HG02973 (cell line): Measurements from ENCODE around the gene INSIG2.
A peak's percentile ranks its signal among the peaks of the same experiment; 100 is the strongest.

Experiments
- ATAC-seq: cut with Tn5 transposase; IDR thresholded peaks from one replicate; pipeline ENCODE4 v1.9.1; 2021; ENCODE audit warnings: moderate library complexity; ENCODE audit not compliant: unreplicated experiment

INSIG2 gene

GRCh38 chr2:118097657-118098056, 9.4 kb downstream of the INSIG2 start:
- no peak for ATAC-seq

GRCh38 chr2:118098307-118099030, 10.2 kb downstream of the INSIG2 start:
- no peak for ATAC-seq

GRCh38 chr2:118102433-118103082, 14.3 kb downstream of the INSIG2 start:
- ATAC-seq: no peak

DNA sequence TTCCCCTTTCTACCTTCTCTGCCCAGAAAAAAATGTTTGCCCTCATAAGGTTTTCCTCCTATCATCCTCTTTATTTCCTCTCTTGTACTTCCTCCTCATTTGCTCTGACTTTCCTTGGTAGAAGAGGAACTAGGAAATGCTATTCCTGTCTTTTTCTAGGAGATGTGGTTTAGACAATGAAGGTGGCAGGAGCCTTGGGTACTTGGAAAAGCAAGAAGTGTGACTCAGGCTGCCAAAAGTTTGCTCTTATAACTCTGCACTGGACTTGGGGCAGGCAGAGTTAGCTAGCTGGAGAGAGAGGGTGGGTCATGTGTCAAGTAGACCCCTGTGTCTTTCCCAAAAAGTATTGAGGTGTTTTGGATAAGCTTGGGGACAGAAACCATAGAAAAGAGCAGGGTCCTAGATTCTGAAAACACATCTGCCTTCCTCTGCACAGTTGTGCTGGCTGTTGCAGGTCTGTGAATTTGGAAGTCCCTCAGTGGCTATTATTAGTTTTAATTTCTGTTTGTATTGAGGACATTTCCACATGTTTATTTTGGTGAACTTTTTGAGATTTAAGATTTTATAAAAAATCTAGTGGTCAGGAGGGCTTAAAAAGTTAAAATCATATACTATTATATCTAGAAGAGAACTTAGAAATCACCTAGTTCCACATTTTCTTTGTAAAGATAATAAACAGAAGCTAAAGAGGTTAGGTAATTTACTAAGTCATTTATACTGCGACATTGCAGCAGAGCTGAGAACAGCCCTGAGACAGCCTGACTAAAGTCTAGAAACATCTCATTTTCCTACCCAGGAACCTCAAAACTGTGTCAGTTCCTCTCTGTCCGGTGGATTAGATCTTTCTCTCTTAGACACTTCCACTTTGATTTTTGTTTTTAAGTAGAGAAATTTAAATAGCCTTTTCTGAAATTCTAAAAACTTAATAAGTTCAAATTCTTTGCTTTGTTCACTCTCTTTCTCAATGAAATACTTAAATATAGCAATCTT, 16.0 kb downstream of the INSIG2 start:
- peak; percentile 99 for ATAC-seq

GRCh38 chr2:118105497-118105896, 17.2 kb downstream of the INSIG2 start:
- ATAC-seq: no peak

- ATAC-seq: no peak
Observed at GRCh38 chr2:118106926-118107325, 18.7 kb downstream of the INSIG2 start.

GRCh38 chr2:118110310-118110709, 22.0 kb downstream of the INSIG2 start:
- no peak for ATAC-seq

- ATAC-seq: no peak
Observed at GRCh38 chr2:118110991-118111390, 22.7 kb downstream of the INSIG2 start.

GRCh38 chr2:118112771-118113334, 24.6 kb downstream of the INSIG2 start:
- no peak for ATAC-seq

- ATAC-seq: no peak
Observed at GRCh38 chr2:118114863-118115262, 26.6 kb downstream of the INSIG2 start.

- no peak for ATAC-seq
Observed at GRCh38 chr2:118115761-118116160, 27.5 kb downstream of the INSIG2 start.

GRCh38 chr2:118118479-118118878, 30.2 kb downstream of the INSIG2 start:
- no peak for ATAC-seq

- no peak for ATAC-seq
Observed at GRCh38 chr2:118119158-118119727, 31.0 kb downstream of the INSIG2 start.

DNA sequence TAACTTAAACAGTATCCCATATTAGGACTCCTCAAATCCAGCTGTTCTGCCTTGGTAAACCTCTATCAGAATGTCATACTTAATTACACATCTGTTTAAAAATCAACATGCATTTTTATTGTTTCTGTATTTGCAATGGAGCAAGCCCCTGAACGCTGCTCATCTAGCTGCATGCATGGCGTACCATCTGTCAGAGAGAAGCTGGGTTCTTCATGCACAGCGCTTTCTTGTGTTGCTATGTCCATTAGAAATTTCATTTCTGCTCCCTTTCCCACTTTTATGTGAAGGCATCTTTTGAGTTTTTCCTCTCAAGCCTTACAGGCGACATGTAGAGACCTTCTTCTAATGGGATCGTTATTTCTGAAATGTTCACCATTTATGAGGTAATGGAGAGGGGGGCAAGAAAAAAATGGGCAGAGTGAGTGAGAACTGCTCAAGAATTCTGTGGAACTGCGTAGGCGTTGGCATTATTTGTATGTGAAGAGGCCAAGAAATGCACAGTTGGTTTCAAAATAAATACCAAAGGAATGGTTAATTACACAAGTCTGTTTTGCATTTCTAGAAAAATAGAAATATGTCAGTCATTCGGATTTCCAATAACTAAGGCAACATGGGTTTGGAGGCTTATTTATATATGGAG, 31.6 kb downstream of the INSIG2 start:
- no peak for ATAC-seq

DNA sequence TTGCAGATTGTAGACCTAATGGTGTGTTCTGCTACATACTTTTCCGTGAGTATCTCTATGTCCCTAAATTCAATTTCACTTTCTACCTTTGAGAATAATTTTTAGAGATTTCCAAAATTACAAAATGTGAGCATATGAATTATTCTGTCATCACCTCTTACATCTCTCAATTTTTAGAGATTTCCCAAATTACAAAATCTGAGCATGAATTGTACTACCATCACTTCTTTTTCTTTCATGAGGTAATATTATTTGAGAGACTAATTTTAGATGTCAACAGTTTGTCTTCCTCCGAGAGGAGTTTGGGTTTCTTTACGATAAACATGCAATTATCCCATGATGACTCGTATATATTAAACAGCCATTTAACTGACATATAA, 32.1 kb downstream of the INSIG2 start:
- ATAC-seq: no peak

GRCh38 chr2:118121101-118121500, 32.8 kb downstream of the INSIG2 start:
- no peak for ATAC-seq

DNA sequence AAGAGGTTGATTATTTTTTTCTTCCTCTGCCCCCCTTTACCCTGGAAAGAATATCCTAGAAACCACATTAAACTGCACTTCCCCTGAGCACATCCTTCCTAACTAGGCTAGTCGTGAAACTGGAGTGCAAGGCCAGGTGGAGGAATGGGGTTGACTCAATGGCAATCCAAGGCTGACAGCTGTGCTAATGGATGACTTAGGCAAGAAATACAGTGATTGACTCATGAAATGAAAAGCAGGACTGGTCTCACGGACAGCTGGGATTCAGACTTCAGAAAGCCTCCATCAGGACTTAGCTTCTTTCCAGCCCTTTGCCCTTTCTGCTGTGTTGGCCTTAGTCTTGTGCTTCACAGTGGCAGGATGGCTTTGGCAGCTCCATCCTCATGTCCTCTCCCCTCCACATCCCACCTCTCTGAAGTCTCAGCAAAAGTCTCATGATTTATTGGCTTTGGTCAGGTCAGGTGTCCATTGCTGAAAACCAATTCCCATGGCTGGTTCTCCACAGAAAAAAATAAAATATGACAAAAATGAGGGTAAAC, 33.8 kb downstream of the INSIG2 start:
- no peak for ATAC-seq

DNA sequence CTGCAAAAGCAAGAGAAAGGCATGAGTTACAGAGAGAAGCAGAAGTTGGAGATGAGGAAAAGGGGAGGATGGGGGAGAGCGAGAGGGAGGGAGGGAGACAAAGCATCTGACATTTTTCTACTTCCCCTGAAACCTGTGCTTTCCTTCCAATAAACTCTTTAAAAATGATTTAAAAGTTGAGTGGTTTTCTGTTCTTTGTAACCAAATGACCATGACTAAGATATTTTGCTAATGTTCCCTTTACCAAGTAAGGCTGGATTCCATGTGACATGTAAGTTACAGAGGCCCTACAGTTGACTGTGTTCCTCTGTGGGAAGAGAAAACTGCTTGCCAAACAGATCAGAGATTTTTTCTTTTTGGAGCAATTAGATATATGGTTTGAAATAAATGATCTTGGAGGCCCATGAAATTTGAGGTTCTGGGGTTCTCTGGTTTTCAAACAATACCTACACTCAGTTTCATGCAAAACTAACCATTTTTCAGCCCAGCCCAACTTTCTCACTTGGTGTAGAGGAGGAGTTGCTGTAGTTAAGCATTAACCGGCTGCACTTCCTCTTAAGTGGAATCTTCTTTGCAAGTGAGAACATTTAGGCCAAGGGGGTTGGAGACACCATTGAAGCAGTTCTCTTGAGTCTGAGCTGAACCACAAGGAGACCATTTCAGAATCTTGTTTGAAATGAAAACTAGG, 34.5 kb downstream of the INSIG2 start:
- peak; percentile 91 for ATAC-seq

DNA sequence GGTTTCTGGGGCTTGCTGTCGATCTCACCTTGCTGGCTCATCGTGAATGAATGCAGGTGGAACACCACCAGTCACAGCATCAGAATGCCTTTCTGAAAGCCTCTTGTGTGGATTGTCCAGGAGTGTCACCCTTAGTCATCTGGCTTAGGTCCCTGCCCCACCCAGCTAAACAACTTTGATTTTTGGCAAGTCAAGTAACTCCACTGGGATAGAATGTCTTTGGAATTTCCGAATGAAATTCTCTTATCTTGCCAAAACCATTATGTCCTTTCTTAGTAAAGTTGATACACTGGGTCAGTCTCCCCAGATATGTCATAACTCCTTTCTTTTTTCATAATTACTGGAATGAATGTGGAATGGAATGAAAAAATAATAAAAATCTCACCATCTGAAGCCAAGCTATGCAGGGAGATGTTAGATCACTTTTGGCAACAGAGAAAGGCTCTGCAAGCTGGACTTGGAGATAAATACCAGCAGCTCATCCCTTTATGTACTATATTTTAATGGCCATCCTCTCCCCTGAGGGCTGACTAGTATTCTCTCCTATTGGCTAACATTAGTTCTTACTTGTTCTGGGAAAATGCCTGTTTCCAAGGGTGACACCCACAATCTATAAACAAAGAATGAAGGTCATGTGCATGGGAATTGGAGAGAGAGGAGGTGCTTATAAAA, 35.4 kb downstream of the INSIG2 start:
- no peak for ATAC-seq
